ENCODE data around the gene PLCXD3. TPM values are rescaled to one million over a fixed set of nuclear protein-coding genes. Genes with fewer than 3 reads are reported as not detected.

PLCXD3 gene
- total and polyA plus RNA-seq, 2 of the 8 experiments (the other 6 are each of a cell fraction or from before 2014, with no cell fraction given) = 0.03 to 0.07 TPM

DNA sequence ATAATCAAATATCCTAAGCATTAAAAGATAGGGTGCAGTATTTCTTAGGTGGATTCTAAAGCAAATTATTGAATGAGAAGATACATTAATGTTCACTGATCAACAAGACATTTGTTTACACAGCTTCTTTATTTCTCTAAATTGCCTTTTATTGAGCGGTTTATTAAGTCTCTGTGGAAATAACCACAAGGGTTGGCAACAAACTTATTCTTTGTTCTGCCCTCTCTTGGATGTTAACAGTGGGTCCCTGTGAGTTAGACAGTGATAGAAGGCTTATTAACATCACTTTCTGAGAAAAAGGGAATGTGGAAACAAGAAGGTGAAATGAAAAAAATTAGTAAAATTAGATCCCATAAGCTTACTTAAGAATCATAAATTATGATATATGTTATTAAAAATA is 214.3 kb downstream of the PLCXD3 start:
- H3K56ac ChIP-seq (replicated peaks; ENCODE audit: insufficient read length, low read depth, low read length) = no peak overlapping the region
- H3K79me2 ChIP-seq (ENCODE audit: control insufficient read depth in 1 of 2, insufficient read depth in 2 of 2, low read length in 2 of 2) = no peaks in the 10 kb centered on the region
- H3K9me3 ChIP-seq (ENCODE audit: insufficient read depth in 2 of 2, low read depth in 1 of 2, low read length in 1 of 2) = peaks cover under 1 to 2% of the 10 kb centered on the region in 2 experiments; a peak in 2 of 4 replicates
- no peak overlapping the region for H3K18ac ChIP-seq (ENCODE audit: extremely low read depth, low read length)
- H2BK15ac ChIP-seq (ENCODE audit: low read length) = no peak overlapping the region
- no peak overlapping the region for H3K9ac ChIP-seq (replicated peaks in 1 of 4; ENCODE audit: extremely low read depth in 1 of 4, low read depth in 3 of 4, low read length in 3 of 4)
- no peak overlapping the region for H2BK20ac ChIP-seq (ENCODE audit: low read length)
- no peak overlapping the region for H3K4me3 ChIP-seq (ENCODE audit: extremely low read depth in 1 of 4, insufficient read depth in 2 of 4, low read depth in 3 of 4, low read length in 4 of 4)
- no peak overlapping the region for H3K4ac ChIP-seq (replicated peaks; ENCODE audit: insufficient read length, low read depth, low read length)
- no peak overlapping the region for H2AK5ac ChIP-seq (ENCODE audit: low read depth, low read length)
- H3K36me3 ChIP-seq (ENCODE audit: control insufficient read depth in 2 of 4, insufficient read depth in 4 of 4, low read length in 3 of 4) = no peaks in the 10 kb centered on the region
- no peak overlapping the region for H3K4me2 ChIP-seq (ENCODE audit: insufficient read depth in 1 of 2, low read depth in 2 of 2, low read length in 2 of 2)
- FAIRE-seq = no peak
- no peak overlapping the region for H3K23ac ChIP-seq (ENCODE audit: insufficient read length)
- H3K23me2 ChIP-seq (ENCODE audit: low read depth, low read length) = no peaks in the 10 kb centered on the region
- H3K4me1 ChIP-seq (replicated peaks in 1 of 4; ENCODE audit: control insufficient read depth in 3 of 4, insufficient read depth in 4 of 4, low read length in 3 of 4) = no peaks in the 10 kb centered on the region
- POLR2A ChIA-PET (ENCODE audit: partially characterized antibody) = no interaction called here
- no peak overlapping the region for H4K8ac ChIP-seq (ENCODE audit: extremely low read depth, insufficient read depth, low read length)
- CTCF ChIA-PET (ENCODE audit: partially characterized antibody) = interaction anchor here (0.8 to 1.2 kb wide), 3 partner anchors 345 to 1816 kb away, joined by 3 read pairs; no protein-coding TSS in a partner anchor
- H4K20me1 ChIP-seq (replicated peaks in 1 of 2; ENCODE audit: control insufficient read depth in 1 of 2, insufficient read depth in 2 of 2, low read length in 2 of 2) = no peaks in the 10 kb centered on the region
- TF ChIP-seq BCL11A (IDR thresholded peaks at IDR 0.05; ENCODE audit: low read depth in 2 of 2, low read length in 2 of 2) (no peak), JUN (IDR thresholded peaks at IDR 0.05; ENCODE audit: low read depth, low read length) (no peak), SUZ12 (IDR thresholded peaks at IDR 0.05; ENCODE audit: low read length) (no peak), SIX5 (IDR thresholded peaks at IDR 0.05; ENCODE audit: low read depth, low read length) (no peak), RXRA (IDR thresholded peaks at IDR 0.05; ENCODE audit: insufficient read depth, low read depth, low read length) (no peak), TEAD4 (IDR thresholded peaks at IDR 0.05; ENCODE audit: low read depth, low read length) (no peak), POU5F1 (IDR thresholded peaks at IDR 0.05; ENCODE audit: low read depth, low read length) (no peak), JUND (IDR thresholded peaks at IDR 0.05; ENCODE audit: low read length) (no peak), GTF2F1 (IDR thresholded peaks at IDR 0.05; ENCODE audit: borderline replicate concordance, low read depth, low read length) (no peak), EGR1 (IDR thresholded peaks at IDR 0.05; ENCODE audit: borderline replicate concordance, low read depth, low read length) (no peak)
- TF ChIP-seq, protein P1, sequence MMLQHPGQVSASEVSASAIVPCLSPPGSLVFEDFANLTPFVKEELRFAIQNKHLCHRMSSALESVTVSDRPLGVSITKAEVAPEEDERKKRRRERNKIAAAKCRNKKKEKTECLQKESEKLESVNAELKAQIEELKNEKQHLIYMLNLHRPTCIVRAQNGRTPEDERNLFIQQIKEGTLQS (IDR thresholded peaks at IDR 0.05; ENCODE audit: insufficient read depth, low read depth, low read length) = no peak
- no peak overlapping the region for H4K91ac ChIP-seq (replicated peaks; ENCODE audit: insufficient read length, low read length)
- H3K27ac ChIP-seq (ENCODE audit: low read depth, low read length) = no peak overlapping the region
- no peaks in the 10 kb centered on the region for H3K79me1 ChIP-seq (ENCODE audit: low read depth, low read length)
- DNase-seq (ENCODE audit: low read depth in 1 of 2, low spot score in 2 of 2) = no peak
- no peak overlapping the region for H2BK12ac ChIP-seq (ENCODE audit: low read depth, low read length)
- H3K27me3 ChIP-seq (replicated peaks in 1 of 4; ENCODE audit: control insufficient read depth in 3 of 4, extremely low read depth in 1 of 4, insufficient read depth in 3 of 4, low read length in 3 of 4) = no peaks in the 10 kb centered on the region
- H3K14ac ChIP-seq (ENCODE audit: insufficient read length) = no peak overlapping the region
- whole genome bisulfite sequencing, 2 experiments (ENCODE audit: extremely low coverage in 1 of 2, insufficient coverage in 1 of 2, insufficient read length in 1 of 2, insufficient replicate concordance in 2 of 2, low coverage in 1 of 2, low lambda C conversion rate in 2 of 2, missing lambda C conversion rate in 1 of 2) = 80% methylated on average over 1 of the region's 1 CpG; no CpG with 5 or more reads in 1 of the 2 experiments
- H2BK120ac ChIP-seq (replicated peaks; ENCODE audit: low read depth, low read length) = no peak overlapping the region
- H4K5ac ChIP-seq (ENCODE audit: insufficient read length, low read depth, low read length) = no peak overlapping the region
- no peak overlapping the region for H2AFZ ChIP-seq (ENCODE audit: low read length)
- no peak overlapping the region for H2BK5ac ChIP-seq (ENCODE audit: low read depth, low read length)
